ENCODE results near the gene DNAJC4.

The DNAJC4 gene

GRCh38 chr11:64263021-64263946 is 32.9 kb downstream of the DNAJC4 start:
- H3K4me1 ChIP-seq (ENCODE audit: insufficient read depth, low read length) = peaks cover 4% of the 10 kb centered on the region; the same call in 1 of the 2 replicates
- H3K9ac ChIP-seq (ENCODE audit: low read depth, low read length) = no peak overlapping the region; the same call in 1 of the 2 replicates
- no peaks in the 10 kb centered on the region for H3K9me3 ChIP-seq (ENCODE audit: insufficient read depth, low read depth, low read length)
- peaks cover 79% of the 10 kb centered on the region for H3K36me3 ChIP-seq (ENCODE audit: insufficient read depth, low read length)
- H3K27me3 ChIP-seq (ENCODE audit: insufficient read depth, low read length) = no peaks in the 10 kb centered on the region
- peak overlapping the region; percentile 55 for H3K27ac ChIP-seq (ENCODE audit: low read depth, low read length)
- WGBS = 86% methylated on average over 29 of the region's 29 CpGs
- H3K4me3 ChIP-seq (ENCODE audit: low read length) = no peak overlapping the region

GRCh38 chr11:64263947-64264317 is 33.6 kb downstream of the DNAJC4 start:
- Histone ChIP-seq H3K27ac (ENCODE audit: low read depth, low read length) (0 out of 2 replicates have a peak overlapping the region, but pooled peaks have one; percentile 8), H3K4me3 (ENCODE audit: low read length) (no peak overlapping the region), H3K4me1 (ENCODE audit: insufficient read depth, low read length) (peaks cover 9% of the 10 kb centered on the region; the same call in 1 of the 2 replicates), H3K9ac (ENCODE audit: low read depth, low read length) (no peak overlapping the region), H3K27me3 (ENCODE audit: insufficient read depth, low read length) (no peaks in the 10 kb centered on the region), H3K36me3 (ENCODE audit: insufficient read depth, low read length) (peaks cover 72% of the 10 kb centered on the region), H3K9me3 (ENCODE audit: insufficient read depth, low read depth, low read length) (no peaks in the 10 kb centered on the region)
- 92% methylated on average over 8 of the region's 8 CpGs for WGBS

GRCh38 chr11:64264371-64264852 is 34.1 kb downstream of the DNAJC4 start:
- no peak overlapping the region for H3K4me3 ChIP-seq (ENCODE audit: low read length)
- H3K9me3 ChIP-seq (ENCODE audit: insufficient read depth, low read depth, low read length) = no peaks in the 10 kb centered on the region
- peaks cover 9% of the 10 kb centered on the region; the same call in 1 of the 2 replicates for H3K4me1 ChIP-seq (ENCODE audit: insufficient read depth, low read length)
- no peak overlapping the region for H3K27ac ChIP-seq (ENCODE audit: low read depth, low read length)
- no peaks in the 10 kb centered on the region for H3K27me3 ChIP-seq (ENCODE audit: insufficient read depth, low read length)
- 92% methylated on average over 10 of the region's 10 CpGs for WGBS
- no peak overlapping the region for H3K9ac ChIP-seq (ENCODE audit: low read depth, low read length)
- H3K36me3 ChIP-seq (ENCODE audit: insufficient read depth, low read length) = peaks cover 67% of the 10 kb centered on the region

- Histone ChIP-seq H3K9ac (ENCODE audit: low read depth, low read length) (no peak overlapping the region), H3K4me1 (ENCODE audit: insufficient read depth, low read length) (peaks cover 9% of the 10 kb centered on the region; the same call in 1 of the 2 replicates), H3K4me3 (ENCODE audit: low read length) (no peak overlapping the region), H3K27ac (ENCODE audit: low read depth, low read length) (no peak overlapping the region), H3K36me3 (ENCODE audit: insufficient read depth, low read length) (peaks cover 57% of the 10 kb centered on the region), H3K9me3 (ENCODE audit: insufficient read depth, low read depth, low read length) (no peaks in the 10 kb centered on the region), H3K27me3 (ENCODE audit: insufficient read depth, low read length) (no peaks in the 10 kb centered on the region)
- 94% methylated on average over 35 of the region's 35 CpGs for WGBS
Measured at GRCh38 chr11:64265176-64266160, 35.1 kb downstream of the DNAJC4 start.

GRCh38 chr11:64266339-64266738 is 36.0 kb downstream of the DNAJC4 start:
- Histone ChIP-seq H3K36me3 (ENCODE audit: insufficient read depth, low read length) (peaks cover 51% of the 10 kb centered on the region), H3K4me3 (ENCODE audit: low read length) (no peak overlapping the region), H3K9ac (ENCODE audit: low read depth, low read length) (no peak overlapping the region), H3K27me3 (ENCODE audit: insufficient read depth, low read length) (no peaks in the 10 kb centered on the region), H3K4me1 (ENCODE audit: insufficient read depth, low read length) (peaks cover 9% of the 10 kb centered on the region; the same call in 1 of the 2 replicates), H3K27ac (ENCODE audit: low read depth, low read length) (no peak overlapping the region), H3K9me3 (ENCODE audit: insufficient read depth, low read depth, low read length) (no peaks in the 10 kb centered on the region)
- 96% methylated on average over 15 of the region's 15 CpGs for WGBS

GRCh38 chr11:64267207-64267945 is 37.0 kb downstream of the DNAJC4 start:
- Histone ChIP-seq H3K4me3 (ENCODE audit: low read length) (no peak overlapping the region), H3K9ac (ENCODE audit: low read depth, low read length) (no peak overlapping the region), H3K9me3 (ENCODE audit: insufficient read depth, low read depth, low read length) (no peaks in the 10 kb centered on the region), H3K36me3 (ENCODE audit: insufficient read depth, low read length) (peaks cover 41% of the 10 kb centered on the region), H3K27ac (ENCODE audit: low read depth, low read length) (no peak overlapping the region; the same call in 1 of the 2 replicates), H3K27me3 (ENCODE audit: insufficient read depth, low read length) (no peaks in the 10 kb centered on the region), H3K4me1 (ENCODE audit: insufficient read depth, low read length) (peaks cover 12% of the 10 kb centered on the region; the same call in 1 of the 2 replicates)
- 92% methylated on average over 27 of the region's 27 CpGs for WGBS

GRCh38 chr11:64268025-64268892 is 37.9 kb downstream of the DNAJC4 start:
- peak overlapping the region; percentile 85 for H3K9ac ChIP-seq (ENCODE audit: low read depth, low read length)
- WGBS = 84% methylated on average over 23 of the region's 23 CpGs
- peaks cover 33% of the 10 kb centered on the region for H3K36me3 ChIP-seq (ENCODE audit: insufficient read depth, low read length)
- peak overlapping the region; percentile 86 for H3K4me3 ChIP-seq (ENCODE audit: low read length)
- H3K27me3 ChIP-seq (ENCODE audit: insufficient read depth, low read length) = no peaks in the 10 kb centered on the region
- H3K27ac ChIP-seq (ENCODE audit: low read depth, low read length) = peak overlapping the region; percentile 95; the same call in 1 of the 2 replicates
- H3K4me1 ChIP-seq (ENCODE audit: insufficient read depth, low read length) = peaks cover 10% of the 10 kb centered on the region; the same call in 1 of the 2 replicates
- no peaks in the 10 kb centered on the region for H3K9me3 ChIP-seq (ENCODE audit: insufficient read depth, low read depth, low read length)

GRCh38 chr11:64268893-64269539 is 38.7 kb downstream of the DNAJC4 start:
- peaks cover 26% of the 10 kb centered on the region for H3K36me3 ChIP-seq (ENCODE audit: insufficient read depth, low read length)
- WGBS = 3% methylated on average over 34 of the region's 34 CpGs
- peak overlapping the region; percentile 86 for H3K4me3 ChIP-seq (ENCODE audit: low read length)
- H3K27ac ChIP-seq (ENCODE audit: low read depth, low read length) = peak overlapping the region; percentile 95
- peaks cover 7% of the 10 kb centered on the region; the same call in 1 of the 2 replicates for H3K4me1 ChIP-seq (ENCODE audit: insufficient read depth, low read length)
- H3K9ac ChIP-seq (ENCODE audit: low read depth, low read length) = peak overlapping the region; percentile 85
- H3K27me3 ChIP-seq (ENCODE audit: insufficient read depth, low read length) = no peaks in the 10 kb centered on the region
- no peaks in the 10 kb centered on the region for H3K9me3 ChIP-seq (ENCODE audit: insufficient read depth, low read depth, low read length)

- peaks cover 7% of the 10 kb centered on the region; the same call in 1 of the 2 replicates for H3K4me1 ChIP-seq (ENCODE audit: insufficient read depth, low read length)
- under 1% methylated on average over 58 of the region's 58 CpGs for WGBS
- H3K36me3 ChIP-seq (ENCODE audit: insufficient read depth, low read length) = peaks cover 19% of the 10 kb centered on the region
- peak overlapping the region; percentile 95 for H3K27ac ChIP-seq (ENCODE audit: low read depth, low read length)
- peak overlapping the region; percentile 86 for H3K4me3 ChIP-seq (ENCODE audit: low read length)
- peak overlapping the region; percentile 89 for H3K9ac ChIP-seq (ENCODE audit: low read depth, low read length)
- H3K9me3 ChIP-seq (ENCODE audit: insufficient read depth, low read depth, low read length) = no peaks in the 10 kb centered on the region
- no peaks in the 10 kb centered on the region for H3K27me3 ChIP-seq (ENCODE audit: insufficient read depth, low read length)
Measured at GRCh38 chr11:64269540-64270220, 39.3 kb downstream of the DNAJC4 start.

Data from HUES64 (cell line).